Mesendoderm (in vitro differentiated cells): ENCODE measurements around the gene TSPAN18.
"Not testable (repeated sequence)": the region's sequence is repeated elsewhere in the genome, so short reads cannot be mapped to it uniquely, and the experiment has no call there.

Source experiments
- DNase-seq: peaks from one replicate; pipeline ENCODE4 v3.0.0; 2013
- H2AK5ac ChIP-seq: 2 replicates; pipeline ENCODE4 v1.6.1; 2013; ENCODE audit warnings: low read length, inconsistent platforms
- H2BK120ac ChIP-seq: 2 replicates; pipeline ENCODE4 v1.6.1; 2013; ENCODE audit warnings: low read depth, mild to moderate bottlenecking, low read length, moderate library complexity, mixed read lengths
- H2BK15ac ChIP-seq: replicated peaks from 2 replicates; pipeline ENCODE4 v1.6.1; 2013; ENCODE audit warnings: low read depth, mild to moderate bottlenecking, moderate library complexity
- H2BK5ac ChIP-seq: 2 replicates; pipeline ENCODE4 v1.6.1; 2013; ENCODE audit warnings: low read length, inconsistent platforms
- H3K18ac ChIP-seq: 2 replicates; pipeline ENCODE4 v1.6.1; 2013; ENCODE audit warnings: mild to moderate bottlenecking, low read length, mixed read lengths
- H3K23ac ChIP-seq: one replicate; pipeline ENCODE4 v1.6.1; 2013; ENCODE audit warnings: low read length
- H3K27ac ChIP-seq: 2 replicates; pipeline ENCODE4 v1.5.1; 2013; ENCODE audit warnings: low read depth, mild to moderate bottlenecking, inconsistent platforms, low read length, moderate library complexity
- H3K27me3 ChIP-seq: 2 replicates; pipeline ENCODE4 v1.6.1; 2013; ENCODE audit warnings: low read length, control low read depth, mild to moderate bottlenecking, inconsistent platforms; ENCODE audit not compliant: insufficient read depth, poor library complexity
- H3K36me3 ChIP-seq: 2 replicates; pipeline ENCODE4 v1.6.1; 2013; ENCODE audit warnings: low read length, inconsistent platforms; ENCODE audit not compliant: control insufficient read depth, insufficient read depth
- H3K4ac ChIP-seq: one replicate; pipeline ENCODE4 v1.6.1; 2013; ENCODE audit warnings: low read depth, mild to moderate bottlenecking, low read length, moderate library complexity
- H3K4me1 ChIP-seq: 2 replicates; pipeline ENCODE4 v1.6.1; 2013; ENCODE audit warnings: low read depth, low read length, inconsistent platforms; ENCODE audit not compliant: control insufficient read depth
- H3K4me2 ChIP-seq: 2 replicates; pipeline ENCODE4 v1.6.1; 2013; ENCODE audit warnings: low read length
- H3K4me3 ChIP-seq: 2 replicates; pipeline ENCODE4 v1.5.1; 2013; ENCODE audit warnings: mild to moderate bottlenecking, low read length
- H3K56ac ChIP-seq: one replicate; pipeline ENCODE4 v1.6.1; 2013; ENCODE audit warnings: low read length
- H3K79me1 ChIP-seq: 2 replicates; pipeline ENCODE4 v1.6.1; 2013; ENCODE audit warnings: low read length, inconsistent platforms
- H3K79me2 ChIP-seq: 2 replicates; pipeline ENCODE4 v1.6.1; 2013; ENCODE audit warnings: mild to moderate bottlenecking, low read length; ENCODE audit not compliant: control insufficient read depth, insufficient read depth
- H3K9ac ChIP-seq: 2 replicates; pipeline ENCODE4 v1.6.1; 2013; ENCODE audit warnings: low read length, inconsistent platforms
- H4K5ac ChIP-seq: one replicate; pipeline ENCODE4 v1.6.1; 2013; ENCODE audit warnings: low read length
- H4K8ac ChIP-seq: one replicate; pipeline ENCODE4 v1.6.1; 2013; ENCODE audit warnings: low read depth, mild to moderate bottlenecking, control low read depth, low read length, moderate library complexity
- WGBS: extraction: QIAGEN DNeasy Blood & Tissue Kit; methylation state at CpG from one replicate; pipeline ENCODE4 v1.1.7; 2013; ENCODE audit warnings: low lambda C conversion rate, missing lambda C conversion rate; ENCODE audit not compliant: insufficient coverage; ENCODE audit errors: extremely low coverage; 5-methylcytosine and 5-hydroxymethylcytosine counted together

The TSPAN18 gene

DNA sequence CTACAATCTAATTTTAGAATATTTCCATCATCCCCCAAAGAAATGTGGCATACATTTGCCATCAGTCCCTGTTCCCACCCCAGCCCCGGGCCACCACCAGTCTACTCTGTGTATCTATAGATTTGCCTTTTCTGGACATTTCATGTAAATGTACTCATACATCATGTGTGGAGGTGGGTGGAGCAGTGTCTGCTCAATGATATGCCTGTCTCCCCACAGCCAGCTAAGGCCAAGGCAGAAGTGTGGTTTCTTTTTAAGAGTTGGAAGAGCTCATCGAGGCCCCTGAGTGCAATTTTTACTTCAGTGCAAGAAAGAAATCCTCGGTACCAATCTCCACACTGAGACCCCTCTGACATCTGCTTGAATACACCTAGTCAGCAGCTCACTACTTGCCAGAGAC, 143.4 kb downstream of the TSPAN18 start:
- Histone ChIP-seq H3K4me1 (no peaks in the 10 kb centered on the region), H4K8ac (no peak overlapping the region), H2BK120ac (no peak overlapping the region), H2AK5ac (no peak overlapping the region), H3K9ac (no peak overlapping the region), H3K4me3 (no peak overlapping the region), H2BK5ac (no peak overlapping the region), H3K27me3 (no peaks in the 10 kb centered on the region), H3K79me2 (no peaks in the 10 kb centered on the region), H3K4ac (no peak overlapping the region), H3K18ac (no peak overlapping the region), H3K79me1 (no peaks in the 10 kb centered on the region), H3K23ac (no peak overlapping the region), H3K27ac (no peak overlapping the region), H3K36me3 (no peaks in the 10 kb centered on the region), H4K5ac (no peak overlapping the region), H2BK15ac (no peak overlapping the region), H3K56ac (no peak overlapping the region), H3K4me2 (no peak overlapping the region)
- no CpG with 5 or more reads among the region's 3 CpGs for WGBS
- no peak for DNase-seq

DNA sequence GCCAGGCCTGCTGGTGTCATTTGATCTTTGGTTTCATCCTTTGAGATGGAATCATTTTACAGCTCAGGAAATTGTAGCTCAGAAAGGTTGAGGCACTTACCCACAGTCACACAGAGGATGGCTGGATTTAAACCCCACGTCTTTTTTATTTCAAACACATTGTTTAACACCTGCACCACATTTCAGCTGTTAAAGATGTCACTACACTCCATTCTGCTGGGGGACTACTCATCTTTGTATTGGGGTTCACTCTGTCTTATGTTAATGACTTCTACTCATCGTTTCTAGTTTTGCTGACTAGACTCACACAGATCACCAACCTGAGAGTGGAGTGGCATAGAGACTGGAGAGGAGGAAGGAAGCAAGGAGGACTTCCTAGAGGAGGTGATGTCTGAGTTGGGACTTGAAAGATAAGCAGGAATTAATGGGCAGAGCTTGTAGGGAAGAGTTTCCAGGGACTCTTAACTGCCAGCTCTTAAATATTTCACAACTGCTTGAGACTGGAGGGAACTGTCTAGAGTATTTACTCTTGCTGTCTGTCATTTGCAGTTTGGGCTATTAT, 143.9 kb downstream of the TSPAN18 start:
- Histone ChIP-seq H2BK120ac (no peak overlapping the region), H3K9ac (no peak overlapping the region), H2AK5ac (no peak overlapping the region), H3K79me2 (no peaks in the 10 kb centered on the region), H3K4me1 (no peaks in the 10 kb centered on the region), H3K27ac (no peak overlapping the region), H2BK15ac (no peak overlapping the region), H3K27me3 (no peaks in the 10 kb centered on the region), H3K4ac (no peak overlapping the region), H2BK5ac (no peak overlapping the region), H3K79me1 (no peaks in the 10 kb centered on the region), H3K18ac (no peak overlapping the region), H4K5ac (no peak overlapping the region), H3K56ac (no peak overlapping the region), H3K36me3 (no peaks in the 10 kb centered on the region), H4K8ac (no peak overlapping the region), H3K4me2 (no peak overlapping the region), H3K4me3 (no peak overlapping the region), H3K23ac (no peak overlapping the region)
- DNase-seq: no peak
- no CpG with 5 or more reads among the region's 2 CpGs for WGBS

DNA sequence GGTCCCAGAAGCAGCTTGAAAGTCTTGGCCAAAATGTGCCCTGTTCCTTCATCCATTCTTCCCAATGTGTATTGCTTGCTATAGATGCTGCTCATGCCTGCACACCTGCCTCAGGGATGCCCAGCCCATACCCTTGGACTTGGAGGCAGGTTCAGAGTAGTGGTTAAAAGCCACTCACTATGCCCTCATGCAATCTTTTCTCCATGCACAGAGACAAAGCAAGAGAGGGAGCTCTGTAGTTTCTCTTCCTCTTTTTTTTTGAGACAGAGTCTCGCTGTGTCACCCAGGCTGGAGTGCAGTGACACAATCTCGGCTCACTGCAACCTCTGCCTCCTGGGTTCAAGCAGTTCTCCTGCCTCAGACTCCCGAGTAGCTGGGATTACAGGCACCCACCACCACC, 144.9 kb downstream of the TSPAN18 start:
- not testable (repeated sequence) for H3K79me2 ChIP-seq, H3K27me3 ChIP-seq, H3K4me2 ChIP-seq, H3K23ac ChIP-seq, H3K27ac ChIP-seq, H3K18ac ChIP-seq, H3K79me1 ChIP-seq, H2BK5ac ChIP-seq, H4K5ac ChIP-seq, H3K36me3 ChIP-seq, H4K8ac ChIP-seq, H3K4ac ChIP-seq, H3K9ac ChIP-seq, H2BK15ac ChIP-seq, DNase-seq, H3K4me3 ChIP-seq, H3K4me1 ChIP-seq, H2BK120ac ChIP-seq, H2AK5ac ChIP-seq, H3K56ac ChIP-seq
- no CpG with 5 or more reads among the region's 3 CpGs for WGBS

GRCh38 chr11:44872556-44872955, 145.8 kb downstream of the TSPAN18 start:
- no peak overlapping the region for H3K4me2 ChIP-seq
- no peak overlapping the region for H2BK120ac ChIP-seq
- no peak overlapping the region for H2BK15ac ChIP-seq
- DNase-seq: no peak
- H3K79me2 ChIP-seq: no peaks in the 10 kb centered on the region
- H4K8ac ChIP-seq: no peak overlapping the region
- no peaks in the 10 kb centered on the region for H3K27me3 ChIP-seq
- no peaks in the 10 kb centered on the region for H3K36me3 ChIP-seq
- no peak overlapping the region for H2AK5ac ChIP-seq
- no peak overlapping the region for H3K9ac ChIP-seq
- H2BK5ac ChIP-seq: no peak overlapping the region
- H3K4ac ChIP-seq: no peak overlapping the region
- H4K5ac ChIP-seq: no peak overlapping the region
- H3K27ac ChIP-seq: no peak overlapping the region
- H3K18ac ChIP-seq: no peak overlapping the region
- no peak overlapping the region for H3K56ac ChIP-seq
- H3K4me3 ChIP-seq: no peak overlapping the region
- no CpG with 5 or more reads among the region's 1 CpG for WGBS
- H3K79me1 ChIP-seq: no peaks in the 10 kb centered on the region
- no peak overlapping the region for H3K23ac ChIP-seq
- H3K4me1 ChIP-seq: no peaks in the 10 kb centered on the region

DNA sequence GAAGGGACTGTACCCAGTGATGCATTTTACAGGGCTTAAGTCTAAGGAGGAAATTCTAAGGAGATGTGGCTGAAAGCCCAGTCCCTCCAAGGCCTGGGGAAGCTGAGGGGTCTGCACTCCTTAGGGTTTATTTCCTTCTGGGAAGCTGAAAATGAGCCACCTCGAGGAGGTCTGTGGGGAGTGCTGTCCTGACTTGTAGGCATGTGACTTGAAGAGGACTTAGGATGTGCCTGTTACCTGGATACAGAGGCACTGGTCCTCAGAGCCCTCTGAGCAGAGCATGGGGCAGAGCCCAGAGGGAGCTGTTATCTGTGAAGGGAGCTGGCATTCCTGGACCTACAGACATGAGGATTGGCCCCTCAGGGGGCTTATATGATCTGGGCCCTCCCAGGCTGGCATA, 146.8 kb downstream of the TSPAN18 start:
- Histone ChIP-seq H3K36me3 (no peaks in the 10 kb centered on the region), H3K56ac (no peak overlapping the region), H3K4me2 (no peak overlapping the region), H2AK5ac (no peak overlapping the region), H2BK5ac (no peak overlapping the region), H3K4ac (no peak overlapping the region), H3K9ac (no peak overlapping the region), H3K79me2 (no peaks in the 10 kb centered on the region), H3K79me1 (no peaks in the 10 kb centered on the region), H3K18ac (no peak overlapping the region), H2BK120ac (no peak overlapping the region), H3K23ac (no peak overlapping the region), H4K8ac (no peak overlapping the region), H3K27ac (no peak overlapping the region), H4K5ac (no peak overlapping the region), H3K4me3 (no peak overlapping the region), H3K4me1 (peaks cover 5% of the 10 kb centered on the region), H3K27me3 (no peaks in the 10 kb centered on the region), H2BK15ac (no peak overlapping the region)
- WGBS: no CpG with 5 or more reads among the region's 1 CpG
- DNase-seq: peak; percentile 57

DNA sequence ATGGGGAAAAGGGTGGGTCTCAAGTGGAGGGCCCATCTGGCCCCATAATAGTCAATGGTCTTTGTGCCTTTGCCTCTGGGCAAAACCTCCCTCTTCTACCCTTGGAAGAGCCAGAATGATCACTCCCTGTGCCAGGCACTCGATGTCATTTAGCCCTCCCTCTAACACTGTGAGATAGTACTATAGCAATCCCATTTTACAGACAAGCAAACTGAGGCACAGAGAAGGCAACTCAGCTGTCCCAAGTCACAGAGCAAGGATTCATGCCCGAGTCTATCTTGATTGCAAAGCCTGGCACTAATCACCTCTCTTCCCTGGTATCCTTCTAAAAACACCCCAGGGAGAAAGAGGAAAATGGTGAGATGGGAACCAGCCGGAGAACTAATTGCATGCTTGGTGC, 147.5 kb downstream of the TSPAN18 start:
- no peak overlapping the region for H4K5ac ChIP-seq
- no peaks in the 10 kb centered on the region for H3K79me1 ChIP-seq
- no peak overlapping the region for H3K18ac ChIP-seq
- H3K27me3 ChIP-seq: no peaks in the 10 kb centered on the region
- no peak overlapping the region for H3K4me2 ChIP-seq
- H3K23ac ChIP-seq: no peak overlapping the region
- H3K36me3 ChIP-seq: no peaks in the 10 kb centered on the region
- no peak overlapping the region for H3K27ac ChIP-seq
- H3K4ac ChIP-seq: no peak overlapping the region
- H2AK5ac ChIP-seq: no peak overlapping the region
- no peak overlapping the region for H3K4me3 ChIP-seq
- no peak overlapping the region for H2BK120ac ChIP-seq
- H2BK15ac ChIP-seq: no peak overlapping the region
- no peak overlapping the region for H2BK5ac ChIP-seq
- no peak overlapping the region for H3K9ac ChIP-seq
- H3K56ac ChIP-seq: no peak overlapping the region
- peaks cover 5% of the 10 kb centered on the region for H3K4me1 ChIP-seq
- WGBS: no CpG with 5 or more reads among the region's 3 CpGs
- H3K79me2 ChIP-seq: no peaks in the 10 kb centered on the region
- DNase-seq: no peak
- H4K8ac ChIP-seq: no peak overlapping the region
